ENCODE results near the gene MLXIPL. TPM values are rescaled to one million over a fixed set of nuclear protein-coding genes. Genes with fewer than 3 reads are reported as not detected.

The MLXIPL gene
- total and polyA plus RNA-seq, 2 of the 8 experiments (the other 6 are each of a cell fraction or from before 2014, with no cell fraction given): 9.4 to 10.6 TPM

GRCh38 chr7:73577627-73578341, 46.5 kb downstream of the MLXIPL start:
- peak overlapping the region; percentile 74 to 83 (median 79) for H3K4me3 ChIP-seq (ENCODE audit: extremely low read depth in 1 of 4, insufficient read depth in 2 of 4, low read depth in 3 of 4, low read length in 4 of 4)
- peak overlapping the region; percentile 94; the same call in 1 of the 2 replicates for H4K8ac ChIP-seq (ENCODE audit: extremely low read depth, insufficient read depth, low read length)
- H3K9ac ChIP-seq (replicated peaks in 1 of 4; ENCODE audit: extremely low read depth in 1 of 4, low read depth in 3 of 4, low read length in 3 of 4): peak overlapping the region; percentile 55 to 75 (median 74)
- no peak for DNase-seq (ENCODE audit: low read depth in 1 of 2, low spot score in 2 of 2)
- no peak overlapping the region for H2BK5ac ChIP-seq (ENCODE audit: low read depth, low read length)
- no peak overlapping the region for H2BK120ac ChIP-seq (replicated peaks; ENCODE audit: low read depth, low read length)
- H3K23me2 ChIP-seq (ENCODE audit: low read depth, low read length): peaks cover 5% of the 10 kb centered on the region; the same call in 1 of the 2 replicates
- no peak overlapping the region for H3K18ac ChIP-seq (ENCODE audit: extremely low read depth, low read length)
- no peak overlapping the region for H2AK5ac ChIP-seq (ENCODE audit: low read depth, low read length)
- peaks cover 0 to 10% (median 6%) of the 10 kb centered on the region in 4 experiments; a peak in 6 of 7 replicates for H3K27me3 ChIP-seq (replicated peaks in 1 of 4; ENCODE audit: control insufficient read depth in 3 of 4, extremely low read depth in 1 of 4, insufficient read depth in 3 of 4, low read length in 3 of 4)
- peaks cover 0 to 5% of the 10 kb centered on the region in 2 experiments for H4K20me1 ChIP-seq (replicated peaks in 1 of 2; ENCODE audit: control insufficient read depth in 1 of 2, insufficient read depth in 2 of 2, low read length in 2 of 2)
- H2BK12ac ChIP-seq (ENCODE audit: low read depth, low read length): no peak overlapping the region
- POLR2A ChIA-PET (ENCODE audit: partially characterized antibody): interaction anchor here (0.7 to 4.8 kb wide), 9 partner anchors 11 to 605 kb away, joined by 3 to 39 read pairs (median 3); partner anchors contain the start of genes BAZ1B, BCL7B and STX1A
- H4K91ac ChIP-seq (replicated peaks; ENCODE audit: insufficient read length, low read length): peak overlapping the region; percentile 15
- H3K56ac ChIP-seq (replicated peaks; ENCODE audit: insufficient read length, low read depth, low read length): no peak overlapping the region
- H4K5ac ChIP-seq (ENCODE audit: insufficient read length, low read depth, low read length): no peak overlapping the region
- no peak overlapping the region for H2BK15ac ChIP-seq (ENCODE audit: low read length)
- H3K79me2 ChIP-seq (ENCODE audit: control insufficient read depth in 1 of 2, insufficient read depth in 2 of 2, low read length in 2 of 2): peaks cover 0 to 6% of the 10 kb centered on the region in 2 experiments; a peak in 1 of 4 replicates
- no peaks in the 10 kb centered on the region for H3K9me3 ChIP-seq (ENCODE audit: insufficient read depth in 2 of 2, low read depth in 1 of 2, low read length in 1 of 2)
- CTCF ChIA-PET (ENCODE audit: partially characterized antibody): interaction anchor here (1.0 to 2.0 kb wide), 3 partner anchors 8 to 58 kb away, joined by 3 to 7 read pairs (median 5); no protein-coding TSS in a partner anchor
- H3K23ac ChIP-seq (ENCODE audit: insufficient read length): no peak overlapping the region
- FAIRE-seq: no peak
- H3K79me1 ChIP-seq (ENCODE audit: low read depth, low read length): peaks cover 3% of the 10 kb centered on the region; the same call in 1 of the 2 replicates
- H3K4ac ChIP-seq (replicated peaks; ENCODE audit: insufficient read length, low read depth, low read length): peak overlapping the region; percentile 53
- peaks cover 0 to 3% (median 0%) of the 10 kb centered on the region in 4 experiments; a peak in 2 of 7 replicates for H3K4me1 ChIP-seq (replicated peaks in 1 of 4; ENCODE audit: control insufficient read depth in 3 of 4, insufficient read depth in 4 of 4, low read length in 3 of 4)
- H3K27ac ChIP-seq (ENCODE audit: low read depth, low read length): no peak overlapping the region; the same call in 1 of the 2 replicates
- H3K4me2 ChIP-seq (ENCODE audit: insufficient read depth in 1 of 2, low read depth in 2 of 2, low read length in 2 of 2): peak overlapping the region; percentile 56 to 82
- H2BK20ac ChIP-seq (ENCODE audit: low read length): no peak overlapping the region
- no peak overlapping the region for H3K14ac ChIP-seq (ENCODE audit: insufficient read length)
- 41% methylated on average over 24 of the region's 32 CpGs; no CpG with 5 or more reads in 1 of the 2 experiments for WGBS, 2 experiments (ENCODE audit: extremely low coverage in 1 of 2, insufficient coverage in 1 of 2, insufficient read length in 1 of 2, insufficient replicate concordance in 2 of 2, low coverage in 1 of 2, low lambda C conversion rate in 2 of 2, missing lambda C conversion rate in 1 of 2)
- H2AFZ ChIP-seq (ENCODE audit: low read length): no peak overlapping the region
- peaks cover 14 to 18% (median 15%) of the 10 kb centered on the region in 4 experiments for H3K36me3 ChIP-seq (ENCODE audit: control insufficient read depth in 2 of 4, insufficient read depth in 4 of 4, low read length in 3 of 4)
- TF ChIP-seq ASH2L (IDR thresholded peaks at IDR 0.05; ENCODE audit: low read length): peak; percentile 12
- no peak for TF ChIP-seq BACH1 (IDR thresholded peaks at IDR 0.05; ENCODE audit: low read length)
- no peak for TF ChIP-seq SP1 (IDR thresholded peaks at IDR 0.05; ENCODE audit: low read depth, low read length)
- no peak for TF ChIP-seq TCF12 (IDR thresholded peaks at IDR 0.05; ENCODE audit: low read depth, low read length)
